ENCODE data around the gene KLF18. TPM values are rescaled to one million over a fixed set of nuclear protein-coding genes. Genes with fewer than 3 reads are reported as not detected.

Gene KLF18
- total RNA-seq, 1 experiment from 2014 or later = not detected

DNA sequence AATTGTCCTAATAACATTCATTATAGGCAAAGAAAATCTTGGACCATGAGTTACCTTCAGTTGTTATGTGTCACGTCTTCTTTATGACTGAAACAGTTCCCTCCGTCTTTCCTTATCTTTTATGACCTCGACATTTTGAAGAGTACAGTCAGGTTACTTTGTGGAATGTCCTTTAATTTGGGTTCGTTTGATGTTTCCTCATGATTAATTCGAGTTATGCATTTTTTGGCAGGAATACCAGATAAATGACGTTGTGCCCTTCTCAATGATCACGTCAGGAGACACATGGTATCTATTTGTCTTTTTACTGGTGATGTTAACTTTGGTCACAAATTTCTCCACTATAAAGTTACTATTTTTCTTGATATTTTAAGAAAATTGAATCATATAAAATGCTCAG, 40.1 kb downstream of the KLF18 start:
- no TSS peak for BruUV-seq (replicated peaks)
- no peaks in the 10 kb centered on the region for H3K9me3 Mint-ChIP-seq (ENCODE audit: unreplicated experiment)
- H3K27me3 Mint-ChIP-seq (ENCODE audit: insufficient read depth, unreplicated experiment) = no peaks in the 10 kb centered on the region
- ChIA-PET CTCF (no interaction called here), POLR2A (no interaction called here)
- intact Hi-C loops (cut with micrococcal nuclease) = no loop called here
- TF ChIP-seq, protein P1, sequence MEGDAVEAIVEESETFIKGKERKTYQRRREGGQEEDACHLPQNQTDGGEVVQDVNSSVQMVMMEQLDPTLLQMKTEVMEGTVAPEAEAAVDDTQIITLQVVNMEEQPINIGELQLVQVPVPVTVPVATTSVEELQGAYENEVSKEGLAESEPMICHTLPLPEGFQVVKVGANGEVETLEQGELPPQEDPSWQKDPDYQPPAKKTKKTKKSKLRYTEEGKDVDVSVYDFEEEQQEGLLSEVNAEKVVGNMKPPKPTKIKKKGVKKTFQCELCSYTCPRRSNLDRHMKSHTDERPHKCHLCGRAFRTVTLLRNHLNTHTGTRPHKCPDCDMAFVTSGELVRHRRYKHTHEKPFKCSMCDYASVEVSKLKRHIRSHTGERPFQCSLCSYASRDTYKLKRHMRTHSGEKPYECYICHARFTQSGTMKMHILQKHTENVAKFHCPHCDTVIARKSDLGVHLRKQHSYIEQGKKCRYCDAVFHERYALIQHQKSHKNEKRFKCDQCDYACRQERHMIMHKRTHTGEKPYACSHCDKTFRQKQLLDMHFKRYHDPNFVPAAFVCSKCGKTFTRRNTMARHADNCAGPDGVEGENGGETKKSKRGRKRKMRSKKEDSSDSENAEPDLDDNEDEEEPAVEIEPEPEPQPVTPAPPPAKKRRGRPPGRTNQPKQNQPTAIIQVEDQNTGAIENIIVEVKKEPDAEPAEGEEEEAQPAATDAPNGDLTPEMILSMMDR (IDR thresholded peaks at IDR 0.05; ENCODE audit: unreplicated experiment) = no peak
- no peak overlapping the region for H3K27ac Mint-ChIP-seq (ENCODE audit: low read depth, unreplicated experiment)
- H3K36me3 Mint-ChIP-seq (ENCODE audit: insufficient read depth, unreplicated experiment) = peaks cover 6% of the 10 kb centered on the region
- no peak overlapping the region for H3K4me3 Mint-ChIP-seq (ENCODE audit: unreplicated experiment)
- H3K4me1 Mint-ChIP-seq (ENCODE audit: insufficient read depth, unreplicated experiment) = no peaks in the 10 kb centered on the region
- no peak for DNase-seq (ENCODE audit: unreplicated experiment)

DNA sequence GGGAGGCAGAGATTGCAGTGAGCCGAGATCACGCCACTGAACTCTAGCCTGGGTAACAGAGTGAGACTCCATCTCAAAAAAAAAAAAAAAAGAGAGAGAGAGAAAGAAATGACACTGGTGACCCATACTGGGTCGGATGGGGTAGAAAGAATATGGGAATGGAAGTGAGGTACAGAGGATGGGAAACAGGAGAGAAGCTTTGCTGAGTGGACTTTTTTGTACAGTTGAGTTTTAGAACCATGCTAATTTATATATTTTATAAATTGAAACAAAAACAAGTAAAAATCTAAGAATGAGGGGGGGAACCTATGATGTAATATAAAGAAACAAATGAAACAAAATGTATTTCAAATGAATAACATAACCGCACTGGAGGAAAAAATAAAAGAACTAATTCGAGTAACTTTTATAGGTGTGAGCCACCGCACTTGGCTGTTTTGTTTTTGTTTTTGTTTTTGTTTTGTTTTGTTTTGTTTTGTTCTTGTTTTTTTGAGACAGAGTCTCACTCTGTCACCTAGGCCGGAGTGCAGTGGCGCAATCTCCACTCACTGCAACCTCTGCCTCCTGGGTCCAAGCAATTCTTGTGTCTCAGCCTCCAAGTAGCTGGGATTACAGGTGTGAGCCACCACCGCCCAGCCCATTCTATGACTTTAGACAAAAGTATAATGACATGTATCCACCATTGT, 41.1 kb downstream of the KLF18 start:
- no peak overlapping the region for H3K4me3 Mint-ChIP-seq (ENCODE audit: unreplicated experiment)
- no TSS peak for BruUV-seq (replicated peaks)
- no peaks in the 10 kb centered on the region for H3K9me3 Mint-ChIP-seq (ENCODE audit: unreplicated experiment)
- H3K36me3 Mint-ChIP-seq (ENCODE audit: insufficient read depth, unreplicated experiment) = peaks cover 6% of the 10 kb centered on the region
- H3K27me3 Mint-ChIP-seq (ENCODE audit: insufficient read depth, unreplicated experiment) = no peaks in the 10 kb centered on the region
- DNase-seq (ENCODE audit: unreplicated experiment) = no peak
- no peak overlapping the region for H3K27ac Mint-ChIP-seq (ENCODE audit: low read depth, unreplicated experiment)
- POLR2A ChIA-PET = interaction anchor here (1.0 kb wide), 1 partner anchor 918 kb away, joined by 3 read pairs; no protein-coding TSS in a partner anchor
- CTCF ChIA-PET = no interaction called here
- H3K4me1 Mint-ChIP-seq (ENCODE audit: insufficient read depth, unreplicated experiment) = no peaks in the 10 kb centered on the region
- intact Hi-C loops (cut with micrococcal nuclease) = no loop called here
- TF ChIP-seq, protein P1 (IDR thresholded peaks at IDR 0.05; ENCODE audit: unreplicated experiment) = no peak

DNA sequence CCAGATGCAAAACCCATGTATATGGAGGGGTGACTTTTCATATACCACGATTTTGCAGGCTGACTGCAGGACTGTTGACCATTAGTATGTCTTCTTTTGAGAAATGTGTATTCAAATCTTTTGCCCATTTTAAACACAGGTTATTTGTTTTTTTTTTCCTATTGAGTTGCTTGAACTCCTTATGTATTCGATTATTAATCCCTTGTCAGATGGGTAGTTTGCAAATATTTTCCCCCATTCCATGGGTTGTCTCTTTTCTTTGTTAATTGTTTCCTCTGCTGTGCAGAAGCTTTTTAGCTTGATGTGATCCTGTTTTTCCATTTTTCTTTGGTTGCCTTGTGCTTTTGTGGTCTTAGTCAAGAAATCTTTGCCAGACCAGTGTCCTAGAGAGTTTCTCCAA, 47.4 kb downstream of the KLF18 start:
- no peaks in the 10 kb centered on the region for H3K4me1 Mint-ChIP-seq (ENCODE audit: insufficient read depth, unreplicated experiment)
- intact Hi-C loops (cut with micrococcal nuclease) = loop anchor here (10.0 kb wide), 1 partner anchor 231 kb away; no protein-coding TSS in a partner anchor
- no peak for DNase-seq (ENCODE audit: unreplicated experiment)
- BruUV-seq (replicated peaks) = no TSS peak
- no peak overlapping the region for H3K27ac Mint-ChIP-seq (ENCODE audit: low read depth, unreplicated experiment)
- H3K36me3 Mint-ChIP-seq (ENCODE audit: insufficient read depth, unreplicated experiment) = peaks cover 6% of the 10 kb centered on the region
- H3K4me3 Mint-ChIP-seq (ENCODE audit: unreplicated experiment) = no peak overlapping the region
- TF ChIP-seq, protein P1 (IDR thresholded peaks at IDR 0.05; ENCODE audit: unreplicated experiment) = no peak
- ChIA-PET POLR2A (interaction anchor here (0.5 kb wide), 1 partner anchor 31 kb away, joined by 3 read pairs; no protein-coding TSS in a partner anchor), CTCF (interaction anchor here (0.6 kb wide), 1 partner anchor 29 kb away, joined by 3 read pairs; no protein-coding TSS in a partner anchor)
- no peaks in the 10 kb centered on the region for H3K9me3 Mint-ChIP-seq (ENCODE audit: unreplicated experiment)
- H3K27me3 Mint-ChIP-seq (ENCODE audit: insufficient read depth, unreplicated experiment) = no peaks in the 10 kb centered on the region

DNA sequence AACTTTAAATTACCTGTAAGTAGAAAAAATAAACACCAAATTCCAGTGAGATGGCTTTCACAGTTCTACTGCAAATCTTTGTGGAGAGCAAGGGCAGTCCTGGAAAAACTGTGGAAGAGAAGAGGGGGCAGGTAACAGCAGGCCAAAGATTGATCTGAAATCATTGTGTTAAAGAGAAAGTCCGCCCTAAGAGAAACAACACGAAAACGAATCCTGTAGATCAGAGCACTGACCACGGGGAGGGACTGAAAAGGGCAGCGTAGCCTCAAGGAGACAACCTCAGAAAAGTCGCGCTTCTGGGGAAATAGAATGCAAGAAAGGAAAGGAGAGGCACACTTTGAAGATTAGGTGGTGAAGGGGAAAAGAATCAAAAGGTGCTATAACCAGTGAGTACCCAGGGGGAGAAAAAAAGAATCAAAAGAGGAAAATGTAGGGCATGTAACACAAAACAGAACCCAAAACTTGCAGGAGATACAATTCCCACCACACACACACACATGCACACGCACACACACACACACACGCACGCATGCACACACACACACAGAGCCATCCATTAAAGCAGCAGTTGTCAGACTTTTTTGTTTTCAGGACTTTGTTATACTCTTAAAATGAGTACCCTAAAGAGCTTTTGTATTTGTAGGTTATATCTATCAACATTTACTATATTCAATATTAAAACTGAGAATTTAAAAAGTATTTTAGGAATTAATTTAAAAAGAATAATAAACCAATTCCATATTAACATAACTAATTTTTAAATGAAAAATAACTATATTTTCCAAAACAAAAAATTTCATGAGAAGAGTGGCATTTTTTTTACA, 50.8 kb downstream of the KLF18 start:
- ChIA-PET POLR2A (interaction anchor here (0.6 kb wide), 1 partner anchor 503 kb away, joined by 3 read pairs; no protein-coding TSS in a partner anchor), CTCF (interaction anchor here (1.1 kb wide), 1 partner anchor 562 kb away, joined by 8 read pairs; no protein-coding TSS in a partner anchor)
- no peak for DNase-seq (ENCODE audit: unreplicated experiment)
- H3K27me3 Mint-ChIP-seq (ENCODE audit: insufficient read depth, unreplicated experiment) = no peaks in the 10 kb centered on the region
- no peak overlapping the region for H3K27ac Mint-ChIP-seq (ENCODE audit: low read depth, unreplicated experiment)
- TF ChIP-seq, protein P1 (IDR thresholded peaks at IDR 0.05; ENCODE audit: unreplicated experiment) = no peak
- peaks cover 6% of the 10 kb centered on the region for H3K36me3 Mint-ChIP-seq (ENCODE audit: insufficient read depth, unreplicated experiment)
- no peaks in the 10 kb centered on the region for H3K9me3 Mint-ChIP-seq (ENCODE audit: unreplicated experiment)
- no peak overlapping the region for H3K4me3 Mint-ChIP-seq (ENCODE audit: unreplicated experiment)
- intact Hi-C loops (cut with micrococcal nuclease) = loop anchor here (10.0 kb wide), 1 partner anchor 234 kb away; no protein-coding TSS in a partner anchor
- peaks cover 4% of the 10 kb centered on the region for H3K4me1 Mint-ChIP-seq (ENCODE audit: insufficient read depth, unreplicated experiment)
- BruUV-seq (replicated peaks) = no TSS peak
